DMS 273 (cell line): ENCODE measurements around the gene SLC25A20.
A peak's percentile ranks its signal among the peaks of the same experiment; 100 is the strongest.
"Not testable (repeated sequence)": the region's sequence is repeated elsewhere in the genome, so short reads cannot be mapped to it uniquely, and the experiment has no call there.

ENCODE experiments used
- DNase-seq: peaks from one replicate; lab custom pipeline; 2025; ENCODE audit not compliant: unreplicated experiment; lab: John Stamatoyannopoulos, UW

SLC25A20 gene

DNA sequence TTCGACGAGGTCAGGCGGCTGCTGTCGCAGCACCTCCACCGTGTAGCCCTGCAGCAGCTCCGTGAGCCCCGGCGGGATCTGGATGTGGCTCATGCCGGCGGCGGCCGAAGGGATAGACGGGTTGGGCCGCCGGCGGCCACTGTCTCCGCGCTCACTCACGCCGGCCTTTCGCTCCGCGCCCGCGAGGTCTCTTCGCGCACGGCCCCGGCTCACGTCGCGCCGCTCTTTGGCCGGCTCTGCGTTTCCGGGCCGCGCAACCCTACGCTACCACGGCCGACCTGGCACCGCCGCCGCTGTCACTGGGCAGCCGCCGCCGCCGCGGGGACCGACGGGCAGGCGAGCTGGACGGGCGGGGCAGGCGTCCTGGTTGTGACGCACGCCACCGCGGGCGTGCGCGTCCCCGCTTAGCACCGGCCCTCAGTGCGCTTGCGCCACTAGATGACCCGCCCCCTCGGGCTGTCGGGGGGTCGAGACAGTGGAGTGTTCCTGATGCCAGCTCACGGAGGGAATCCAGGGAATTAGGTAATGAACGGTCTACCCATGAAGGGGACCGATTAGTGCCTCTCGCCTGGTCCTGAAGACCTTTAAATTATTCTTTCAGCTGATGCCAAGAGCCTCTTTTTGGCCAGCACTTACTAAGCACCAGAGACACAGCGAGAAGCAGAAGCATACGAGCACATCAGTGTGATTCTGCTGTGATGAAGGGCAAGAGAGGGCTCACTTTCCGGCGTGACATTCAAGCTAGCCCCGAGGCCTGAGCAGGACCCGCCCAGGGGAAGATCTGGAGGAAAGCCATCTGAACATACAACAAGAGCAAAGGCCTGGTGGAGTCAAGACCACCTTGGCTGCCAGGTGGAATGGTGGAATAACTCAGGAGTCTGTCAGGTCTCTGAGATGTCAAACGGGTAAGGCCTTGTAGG lies 50.9 kb downstream of the SLC25A20 start, which contains the start of gene PRKAR2A:
TSS of gene PRKAR2A (minus strand) at position 371 of the 920 bp plus-strand sequence. CDS start at position 93, 278 bp downstream.
- DNase-seq = peak; percentile 91

DNA sequence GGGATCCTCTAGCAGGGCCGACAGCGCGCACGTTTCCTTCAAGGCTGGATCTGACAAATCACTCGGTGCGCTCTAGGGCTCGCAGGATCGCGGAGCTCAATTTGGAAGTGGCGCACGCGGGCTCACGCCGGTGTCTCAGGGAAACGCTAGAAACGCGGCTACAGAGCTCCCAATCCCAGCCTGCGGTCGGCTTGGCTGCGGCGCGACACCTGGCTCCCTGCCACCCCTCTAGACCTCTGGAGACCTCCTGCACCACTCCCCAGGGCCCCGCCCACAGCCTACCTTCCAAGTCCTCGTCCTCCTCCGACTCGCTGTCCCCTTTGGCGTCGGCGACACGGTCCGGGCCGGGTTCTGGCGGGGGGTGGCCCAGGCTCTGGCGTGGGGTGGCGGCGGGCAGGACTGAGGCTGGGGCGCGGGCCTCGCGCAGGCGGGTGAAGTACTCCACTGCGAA lies 51.6 kb downstream of the SLC25A20 start:
- DNase-seq = peak; percentile 86

- DNase-seq = no peak
Observed at GRCh38 chr3:48845170-48845569, 53.5 kb downstream of the SLC25A20 start.

GRCh38 chr3:48837163-48837562 lies 61.5 kb downstream of the SLC25A20 start:
- no peak for DNase-seq

- DNase-seq = no peak
Observed at GRCh38 chr3:48835650-48836366, 62.9 kb downstream of the SLC25A20 start.

DNA sequence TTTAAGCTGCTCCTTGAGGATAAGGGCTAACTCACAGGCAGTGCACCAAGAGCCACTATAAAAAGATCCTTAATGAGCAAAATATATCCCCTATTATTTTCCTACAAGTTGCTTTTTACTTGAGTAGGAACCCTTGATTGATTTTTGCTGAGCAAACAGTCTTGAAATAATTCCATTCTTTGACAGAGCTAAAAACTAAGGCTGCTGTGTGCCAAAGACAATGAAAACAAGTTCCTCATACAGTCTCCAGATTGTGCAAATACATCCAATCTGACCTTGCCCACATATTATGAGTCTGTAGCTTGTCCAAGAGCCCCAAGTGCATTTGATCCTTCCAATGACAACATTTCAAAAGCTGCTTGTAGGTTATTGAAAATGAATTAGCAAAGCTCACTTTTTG lies 66.0 kb downstream of the SLC25A20 start:
- DNase-seq = no peak

GRCh38 chr3:48830715-48831114 lies 68.0 kb downstream of the SLC25A20 start:
- DNase-seq = no peak

DNA sequence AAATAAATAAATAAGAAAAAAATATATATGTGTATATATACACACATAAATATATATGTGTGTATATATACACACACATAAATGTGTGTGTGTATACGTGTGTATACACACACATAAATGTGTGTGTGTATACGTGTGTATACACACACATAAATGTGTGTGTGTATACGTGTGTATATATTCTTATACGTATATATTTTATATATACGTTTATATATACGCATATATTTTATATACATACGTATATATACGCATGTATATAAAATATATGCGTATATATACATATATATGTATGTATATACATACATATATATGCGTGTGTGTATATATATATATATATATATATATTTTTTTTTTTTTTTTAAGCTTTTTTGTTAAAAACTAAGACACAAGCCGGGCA lies 69.2 kb downstream of the SLC25A20 start:
- not testable (repeated sequence) for DNase-seq

DNA sequence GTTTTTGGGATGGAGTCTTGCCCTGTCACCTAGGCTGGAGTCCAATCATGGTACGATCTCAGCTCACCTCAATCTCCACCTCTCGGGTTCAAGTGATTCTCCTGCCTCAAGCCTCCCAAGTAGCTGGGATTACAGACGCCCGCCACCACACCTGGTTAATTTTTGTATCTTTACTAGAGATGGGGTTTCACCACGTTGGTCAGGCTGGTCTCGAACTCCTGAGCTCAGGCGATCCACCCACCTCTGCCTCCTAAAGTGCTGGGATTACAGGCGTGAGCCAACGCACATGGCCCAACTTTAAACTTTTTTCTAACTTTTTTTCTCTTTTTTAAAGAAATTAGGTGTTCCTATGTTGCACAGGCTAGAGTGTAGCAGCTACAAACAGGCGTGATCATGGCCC lies 70.8 kb downstream of the SLC25A20 start:
- not testable (repeated sequence) for DNase-seq

- DNase-seq = peak; percentile 9
Observed at GRCh38 chr3:48826451-48826850, 72.2 kb downstream of the SLC25A20 start.

GRCh38 chr3:48820612-48821324 lies 77.9 kb downstream of the SLC25A20 start:
- peak; percentile 6 for DNase-seq

- no peak for DNase-seq
Observed at GRCh38 chr3:48819234-48820221, 79.2 kb downstream of the SLC25A20 start.

DNA sequence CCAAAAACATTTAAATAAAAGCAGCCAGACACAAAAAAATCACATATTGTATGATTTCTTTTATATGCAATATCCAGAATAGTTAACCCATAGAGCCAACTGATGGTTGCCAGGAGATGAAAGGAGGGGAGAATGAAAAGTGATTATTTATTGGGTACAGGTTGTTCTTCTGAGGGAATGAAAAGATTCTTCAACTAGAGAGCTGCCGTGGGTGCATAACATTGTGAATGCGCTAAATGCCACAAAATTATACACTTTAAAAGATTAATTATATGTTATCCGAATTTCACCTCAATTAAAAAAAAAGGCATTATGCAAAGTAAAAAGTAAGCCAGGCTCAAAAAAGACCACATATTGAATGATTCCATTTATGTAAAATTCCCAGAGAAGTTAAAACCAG lies 87.2 kb downstream of the SLC25A20 start:
- DNase-seq = no peak
